GM19351 (cell line): ENCODE measurements around the gene SLC39A10.

Experiments
- ATAC-seq: cut with Tn5 transposase; IDR thresholded peaks from one replicate; pipeline ENCODE4 v1.9.1; 2021; ENCODE audit warnings: mild to moderate bottlenecking, moderate library complexity; ENCODE audit not compliant: unreplicated experiment

Gene SLC39A10

GRCh38 chr2:195709901-195710806 is 53.1 kb downstream of the SLC39A10 start:
- ATAC-seq: no peak

GRCh38 chr2:195711478-195711877 is 54.5 kb downstream of the SLC39A10 start:
- ATAC-seq: no peak

GRCh38 chr2:195716466-195716865 is 59.4 kb downstream of the SLC39A10 start:
- ATAC-seq: no peak

- no peak for ATAC-seq
These were observed 64.0 kb downstream of the SLC39A10 start for GRCh38 chr2:195721042-195721441.

GRCh38 chr2:195722075-195722474 is 65.0 kb downstream of the SLC39A10 start:
- ATAC-seq: no peak

- no peak for ATAC-seq
These were observed 70.1 kb downstream of the SLC39A10 start for GRCh38 chr2:195727106-195727505.

- no peak for ATAC-seq
These were observed 73.9 kb downstream of the SLC39A10 start for GRCh38 chr2:195730912-195731311.

GRCh38 chr2:195732574-195732973 is 75.5 kb downstream of the SLC39A10 start:
- ATAC-seq: no peak

- no peak for ATAC-seq
These were observed 76.8 kb downstream of the SLC39A10 start for GRCh38 chr2:195733831-195734230.

- no peak for ATAC-seq
These were observed 77.4 kb downstream of the SLC39A10 start for GRCh38 chr2:195734395-195734794.

GRCh38 chr2:195734931-195735330 is 77.9 kb downstream of the SLC39A10 start:
- no peak for ATAC-seq

- no peak for ATAC-seq
These were observed 78.3 kb downstream of the SLC39A10 start for GRCh38 chr2:195735347-195735746.

GRCh38 chr2:195737511-195738325 is 80.7 kb downstream of the SLC39A10 start:
- no peak for ATAC-seq

GRCh38 chr2:195741191-195741590 is 84.2 kb downstream of the SLC39A10 start:
- no peak for ATAC-seq

GRCh38 chr2:195756218-195756942 is 99.4 kb downstream of the SLC39A10 start:
- no peak for ATAC-seq

- ATAC-seq: no peak
These were observed 101.8 kb downstream of the SLC39A10 start for GRCh38 chr2:195758846-195759245.

- ATAC-seq: no peak
These were observed 102.9 kb downstream of the SLC39A10 start for GRCh38 chr2:195759877-195760276.

GRCh38 chr2:195763866-195764265 is 106.8 kb downstream of the SLC39A10 start:
- ATAC-seq: no peak

- ATAC-seq: no peak
These were observed 109.7 kb downstream of the SLC39A10 start for GRCh38 chr2:195766691-195767090.

GRCh38 chr2:195768431-195768830 is 111.4 kb downstream of the SLC39A10 start:
- ATAC-seq: no peak

- ATAC-seq: no peak
These were observed 112.9 kb downstream of the SLC39A10 start for GRCh38 chr2:195769975-195770374.
